Hepatocyte (in vitro differentiated cells): ENCODE results near the gene HHEX. TPM values are rescaled to one million over a fixed set of nuclear protein-coding genes. Genes with fewer than 3 reads are reported as not detected.

ENCODE experiments used
- DNase-seq: peaks from one replicate; pipeline ENCODE4 v3.0.0-alpha.2; 2016; ENCODE audit warnings: low spot score
- H2AFZ ChIP-seq: fragments of 200-600 bp; sonication (generic); 2 replicates; pipeline ENCODE4 v1.6.0; 2016; ENCODE audit warnings: antibody characterized with exemption, mild to moderate bottlenecking
- H3K27ac ChIP-seq: fragments of 200-600 bp; sonication (generic); 2 replicates; pipeline ENCODE4 v1.5.1; 2016; ENCODE audit warnings: mild to moderate bottlenecking
- H3K27me3 ChIP-seq: fragments of 200-600 bp; sonication (generic); 2 replicates; pipeline ENCODE4 v1.6.1; 2016
- H3K36me3 ChIP-seq: fragments of 200-600 bp; sonication (generic); replicated peaks from 2 replicates; pipeline ENCODE4 v1.5.1; 2016; ENCODE audit warnings: low read depth; ENCODE audit not compliant: insufficient read depth
- H3K4me1 ChIP-seq: fragments of 200-600 bp; sonication (generic); 2 replicates; pipeline ENCODE4 v1.5.1; 2016; ENCODE audit warnings: mild to moderate bottlenecking, moderate library complexity; ENCODE audit not compliant: insufficient read depth
- H3K4me2 ChIP-seq: fragments of 200-600 bp; sonication (generic); 2 replicates; pipeline ENCODE4 v1.6.0; 2016
- H3K4me3 ChIP-seq: fragments of 200-600 bp; sonication (generic); 2 replicates; pipeline ENCODE4 v1.5.1; 2016; ENCODE audit warnings: mild to moderate bottlenecking
- H3K79me2 ChIP-seq: fragments of 200-600 bp; sonication (generic); 2 replicates; pipeline ENCODE4 v1.6.0; 2017; ENCODE audit warnings: mild to moderate bottlenecking
- H3K9me2 ChIP-seq: fragments of 200-600 bp; sonication (generic); replicated peaks from 2 replicates; pipeline ENCODE4 v1.6.0; 2017; ENCODE audit warnings: mild to moderate bottlenecking; ENCODE audit not compliant: insufficient read depth
- H3K9me3 ChIP-seq: fragments of 200-600 bp; sonication (generic); 2 replicates; pipeline ENCODE4 v1.5.1; 2016; ENCODE audit warnings: low read depth, mild to moderate bottlenecking
- H4K20me1 ChIP-seq: fragments of 200-600 bp; sonication (generic); 2 replicates; pipeline ENCODE4 v1.6.0; 2016; ENCODE audit warnings: mild to moderate bottlenecking; ENCODE audit not compliant: insufficient read depth, poor library complexity, severe bottlenecking
- EZH2 ChIP-seq: fragments of 200-600 bp; sonication (generic); IDR thresholded peaks from 2 replicates; pipeline ENCODE4 v1.6.1; 2016; ENCODE audit warnings: antibody characterized with exemption, mild to moderate bottlenecking, borderline replicate concordance
- EZH2phosphoT487 ChIP-seq: fragments of 200-600 bp; sonication (generic); IDR thresholded peaks from one replicate; pipeline ENCODE4 v1.6.1; 2018; ENCODE audit warnings: antibody characterized with exemption, mild to moderate bottlenecking, low read depth, moderate library complexity; ENCODE audit not compliant: unreplicated experiment, severe bottlenecking
- WGBS: methylation state at CpG from one replicate; pipeline ENCODE4 v1.1.6; 2016; ENCODE audit warnings: low lambda C conversion rate; ENCODE audit errors: missing lambda C conversion rate; 5-methylcytosine and 5-hydroxymethylcytosine counted together
- polyA plus RNA-seq: library from polyadenylated mRNA; unstranded; fragments of >200 nt; fragmentation: Nextera tagmentation; extraction: Ambion mirVana; gene quantifications from 2 replicates; pipeline ENCODE4 v1.2.1, GENCODE V29; 2016
- total RNA-seq: library from RNA; depleted of rRNA; stranded (reverse); fragments of >200 nt; gene quantifications from 2 replicates; pipeline ENCODE4 v1.2.3, GENCODE V29; 2014
- TF ChIP-seq, protein P1 (sequence below): fragments of 200-600 bp; sonication (generic); IDR thresholded peaks from 2 replicates; pipeline ENCODE4 v1.5.1; 2016; ENCODE audit warnings: antibody characterized with exemption, mild to moderate bottlenecking; ENCODE audit not compliant: poor library complexity

The HHEX gene
- total and polyA plus RNA-seq, 2 experiments from 2014 or later, result 15.1 to 18.4 TPM

DNA sequence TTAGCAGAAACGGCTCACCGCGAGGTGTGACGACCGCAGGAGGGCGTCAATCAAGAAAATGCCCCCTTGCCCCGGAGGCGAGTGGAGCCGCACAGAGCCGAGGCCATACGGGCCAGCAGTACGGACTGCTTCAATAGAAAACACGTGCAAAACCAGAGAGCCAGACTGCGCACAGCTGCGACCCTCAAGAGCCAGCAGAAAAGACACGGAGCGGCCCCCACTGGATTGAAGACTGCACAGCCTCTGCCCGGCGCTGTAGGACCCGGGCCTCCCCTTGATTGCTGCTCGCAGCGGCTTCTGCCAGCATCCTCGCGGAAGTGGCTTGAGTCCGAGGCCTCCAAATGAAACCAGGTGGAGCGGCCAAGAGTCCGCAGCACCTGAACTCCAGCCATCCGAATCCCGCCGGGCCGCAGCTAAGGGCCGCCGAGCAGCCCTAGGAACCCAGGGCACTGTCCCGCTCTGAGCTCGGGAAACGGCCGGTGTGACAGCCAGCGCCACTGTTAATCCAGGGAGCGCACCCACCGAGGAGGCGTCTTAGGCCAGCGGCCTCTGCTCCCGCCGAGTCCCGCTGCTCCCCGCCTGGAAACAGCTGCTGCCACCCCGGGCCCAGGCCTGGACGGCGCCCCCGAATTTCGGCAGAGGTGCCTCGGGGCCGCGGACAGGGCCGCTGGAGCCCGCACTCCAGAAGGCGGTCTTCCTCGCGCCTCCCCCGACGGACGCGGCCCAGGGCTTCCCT lies 660 bp upstream of the HHEX start:
- peak overlapping the region; percentile 92 for H2AFZ ChIP-seq
- no peaks in the 10 kb centered on the region for H3K9me3 ChIP-seq
- peak; percentile 89 for TF ChIP-seq EZH2
- TF ChIP-seq, protein P1, sequence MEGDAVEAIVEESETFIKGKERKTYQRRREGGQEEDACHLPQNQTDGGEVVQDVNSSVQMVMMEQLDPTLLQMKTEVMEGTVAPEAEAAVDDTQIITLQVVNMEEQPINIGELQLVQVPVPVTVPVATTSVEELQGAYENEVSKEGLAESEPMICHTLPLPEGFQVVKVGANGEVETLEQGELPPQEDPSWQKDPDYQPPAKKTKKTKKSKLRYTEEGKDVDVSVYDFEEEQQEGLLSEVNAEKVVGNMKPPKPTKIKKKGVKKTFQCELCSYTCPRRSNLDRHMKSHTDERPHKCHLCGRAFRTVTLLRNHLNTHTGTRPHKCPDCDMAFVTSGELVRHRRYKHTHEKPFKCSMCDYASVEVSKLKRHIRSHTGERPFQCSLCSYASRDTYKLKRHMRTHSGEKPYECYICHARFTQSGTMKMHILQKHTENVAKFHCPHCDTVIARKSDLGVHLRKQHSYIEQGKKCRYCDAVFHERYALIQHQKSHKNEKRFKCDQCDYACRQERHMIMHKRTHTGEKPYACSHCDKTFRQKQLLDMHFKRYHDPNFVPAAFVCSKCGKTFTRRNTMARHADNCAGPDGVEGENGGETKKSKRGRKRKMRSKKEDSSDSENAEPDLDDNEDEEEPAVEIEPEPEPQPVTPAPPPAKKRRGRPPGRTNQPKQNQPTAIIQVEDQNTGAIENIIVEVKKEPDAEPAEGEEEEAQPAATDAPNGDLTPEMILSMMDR, result no peak
- no peaks in the 10 kb centered on the region for H4K20me1 ChIP-seq
- peaks cover 61% of the 10 kb centered on the region for H3K27me3 ChIP-seq
- H3K36me3 ChIP-seq, result no peaks in the 10 kb centered on the region
- whole genome bisulfite sequencing, result 3% methylated on average over 60 of the region's 63 CpGs
- peak overlapping the region; percentile 48 for H3K4me3 ChIP-seq
- no peak overlapping the region for H3K27ac ChIP-seq
- H3K9me2 ChIP-seq, result no peaks in the 10 kb centered on the region
- peak; percentile 34 for DNase-seq
- peak overlapping the region; percentile 93 for H3K4me2 ChIP-seq
- peaks cover 11% of the 10 kb centered on the region for H3K4me1 ChIP-seq
- H3K79me2 ChIP-seq, result no peaks in the 10 kb centered on the region

DNA sequence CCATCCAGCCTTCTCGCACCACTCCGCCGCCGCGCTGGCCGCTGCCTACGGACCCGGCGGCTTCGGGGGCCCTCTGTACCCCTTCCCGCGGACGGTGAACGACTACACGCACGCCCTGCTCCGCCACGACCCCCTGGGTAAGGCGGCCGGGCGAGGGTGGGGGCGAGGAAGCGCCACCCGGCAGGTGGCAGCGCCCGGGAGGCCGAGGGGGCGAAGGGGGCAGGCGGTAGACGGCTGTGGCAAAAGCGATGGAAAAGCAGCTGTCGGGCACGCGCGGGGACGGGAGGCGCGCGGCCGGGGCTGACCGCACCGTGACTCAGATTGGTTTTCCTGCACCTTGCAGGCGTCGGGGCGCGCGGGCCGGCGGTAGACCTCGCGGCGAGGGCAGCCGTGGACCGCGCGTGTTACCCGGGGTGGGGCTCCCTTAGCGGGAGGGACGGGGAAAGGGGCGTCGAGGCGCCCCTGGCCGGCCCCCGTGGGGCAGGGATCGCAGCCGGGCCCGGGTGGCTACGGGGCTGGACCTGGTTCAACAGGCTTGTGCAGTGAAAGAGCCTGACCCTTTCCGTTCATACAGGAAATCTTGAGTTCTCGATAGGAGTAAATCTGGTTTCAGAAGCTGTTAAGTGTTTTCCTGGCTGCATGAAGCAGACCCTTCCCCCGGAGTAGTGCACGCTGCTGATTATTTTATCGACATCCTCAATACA lies 608 bp downstream of the HHEX start:
- 3% methylated on average over 39 of the region's 73 CpGs for WGBS
- Histone ChIP-seq H3K27ac (no peak overlapping the region), H3K79me2 (no peaks in the 10 kb centered on the region), H3K4me2 (peak overlapping the region; percentile 93), H3K27me3 (peaks cover 74% of the 10 kb centered on the region), H3K36me3 (no peaks in the 10 kb centered on the region), H3K9me2 (no peaks in the 10 kb centered on the region), H3K9me3 (no peaks in the 10 kb centered on the region), H4K20me1 (no peaks in the 10 kb centered on the region), H3K4me1 (peaks cover 11% of the 10 kb centered on the region), H2AFZ (peak overlapping the region; percentile 79), H3K4me3 (peak overlapping the region; percentile 43)
- TF ChIP-seq EZH2phosphoT487 (no peak), EZH2 (peak; percentile 62)
- TF ChIP-seq, protein P1, result no peak
- peak; percentile 60 for DNase-seq

- H3K27me3 ChIP-seq, result peaks cover 79% of the 10 kb centered on the region
- H2AFZ ChIP-seq, result no peak overlapping the region
- WGBS, result 23% methylated on average over 30 of the region's 30 CpGs
- peaks cover 14% of the 10 kb centered on the region for H3K4me1 ChIP-seq
- no peak for DNase-seq
- TF ChIP-seq, protein P1, result no peak
- TF ChIP-seq EZH2, result peak; percentile 46
- H3K4me3 ChIP-seq, result no peak overlapping the region
- H3K27ac ChIP-seq, result no peak overlapping the region
- no peaks in the 10 kb centered on the region for H4K20me1 ChIP-seq
- H3K79me2 ChIP-seq, result no peaks in the 10 kb centered on the region
- no peaks in the 10 kb centered on the region for H3K9me3 ChIP-seq
- peak overlapping the region; percentile 93 for H3K4me2 ChIP-seq
- H3K9me2 ChIP-seq, result no peaks in the 10 kb centered on the region
- H3K36me3 ChIP-seq, result no peaks in the 10 kb centered on the region
Observed at GRCh38 chr10:92690915-92691590, 1.3 kb downstream of the HHEX start.
